ENCODE data around the gene KIAA1614.

The KIAA1614 gene

DNA sequence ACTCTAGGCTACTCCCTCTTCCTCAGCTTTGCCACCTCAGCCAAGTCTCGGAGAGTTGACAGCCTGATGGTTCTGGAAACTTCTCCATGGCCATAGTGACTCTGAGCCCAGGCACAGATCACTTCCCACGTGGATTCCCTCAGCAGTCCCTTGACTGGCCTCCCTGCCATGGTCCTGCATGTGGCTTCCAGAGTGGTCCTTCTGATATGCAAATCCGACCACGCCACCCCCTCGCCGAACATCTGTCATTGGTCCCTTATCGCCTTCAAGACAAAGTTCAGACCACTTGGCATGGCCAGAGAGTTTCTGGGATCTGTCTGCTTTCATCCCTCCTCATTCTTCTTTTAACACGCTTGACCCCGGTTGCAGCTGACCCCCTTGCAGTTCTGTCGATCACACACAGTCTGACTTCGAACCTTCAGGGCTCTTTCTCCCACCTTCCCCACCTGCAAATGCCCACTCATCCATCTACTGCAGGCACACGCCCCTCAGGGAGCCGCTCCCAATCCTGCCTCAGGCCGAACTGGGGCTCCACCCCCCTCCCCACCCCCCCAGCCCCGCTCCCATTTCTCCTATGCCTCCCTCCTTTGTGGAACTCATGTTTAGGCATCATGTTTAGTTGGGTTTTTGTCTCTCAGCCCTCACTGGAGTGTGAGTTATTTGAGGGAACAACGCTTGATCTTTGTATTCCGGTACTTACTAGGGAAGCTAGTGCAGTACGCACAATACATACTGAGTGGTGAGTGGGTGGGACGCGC is 29.0 kb downstream of the KIAA1614 start:
- TF ChIP-seq, protein P1, sequence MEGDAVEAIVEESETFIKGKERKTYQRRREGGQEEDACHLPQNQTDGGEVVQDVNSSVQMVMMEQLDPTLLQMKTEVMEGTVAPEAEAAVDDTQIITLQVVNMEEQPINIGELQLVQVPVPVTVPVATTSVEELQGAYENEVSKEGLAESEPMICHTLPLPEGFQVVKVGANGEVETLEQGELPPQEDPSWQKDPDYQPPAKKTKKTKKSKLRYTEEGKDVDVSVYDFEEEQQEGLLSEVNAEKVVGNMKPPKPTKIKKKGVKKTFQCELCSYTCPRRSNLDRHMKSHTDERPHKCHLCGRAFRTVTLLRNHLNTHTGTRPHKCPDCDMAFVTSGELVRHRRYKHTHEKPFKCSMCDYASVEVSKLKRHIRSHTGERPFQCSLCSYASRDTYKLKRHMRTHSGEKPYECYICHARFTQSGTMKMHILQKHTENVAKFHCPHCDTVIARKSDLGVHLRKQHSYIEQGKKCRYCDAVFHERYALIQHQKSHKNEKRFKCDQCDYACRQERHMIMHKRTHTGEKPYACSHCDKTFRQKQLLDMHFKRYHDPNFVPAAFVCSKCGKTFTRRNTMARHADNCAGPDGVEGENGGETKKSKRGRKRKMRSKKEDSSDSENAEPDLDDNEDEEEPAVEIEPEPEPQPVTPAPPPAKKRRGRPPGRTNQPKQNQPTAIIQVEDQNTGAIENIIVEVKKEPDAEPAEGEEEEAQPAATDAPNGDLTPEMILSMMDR (conservative IDR thresholded peaks at IDR 0.05; ENCODE audit: low read depth, low read length), result no peak
- H3K36me3 ChIP-seq (ENCODE audit: insufficient read depth), result no peaks in the 10 kb centered on the region
- H3K79me2 ChIP-seq (ENCODE audit: insufficient read depth, low read depth), result no peaks in the 10 kb centered on the region
- no peaks in the 10 kb centered on the region for H3K4me1 ChIP-seq (ENCODE audit: low read depth, poor library complexity, severe bottlenecking)
- H3K27ac ChIP-seq, result no peak overlapping the region
- H3K4me2 ChIP-seq, result no peak overlapping the region
- H2AFZ ChIP-seq (ENCODE audit: low read depth), result no peak overlapping the region
- H4K20me1 ChIP-seq (ENCODE audit: insufficient read depth), result no peaks in the 10 kb centered on the region
- no peak overlapping the region for H3K4me3 ChIP-seq (IDR thresholded peaks at IDR 0.05; ENCODE audit: insufficient read depth, low read depth, low read length)
- H3K9ac ChIP-seq, result no peak overlapping the region
- H3K27me3 ChIP-seq (ENCODE audit: insufficient read depth, low read depth), result no peaks in the 10 kb centered on the region

DNA sequence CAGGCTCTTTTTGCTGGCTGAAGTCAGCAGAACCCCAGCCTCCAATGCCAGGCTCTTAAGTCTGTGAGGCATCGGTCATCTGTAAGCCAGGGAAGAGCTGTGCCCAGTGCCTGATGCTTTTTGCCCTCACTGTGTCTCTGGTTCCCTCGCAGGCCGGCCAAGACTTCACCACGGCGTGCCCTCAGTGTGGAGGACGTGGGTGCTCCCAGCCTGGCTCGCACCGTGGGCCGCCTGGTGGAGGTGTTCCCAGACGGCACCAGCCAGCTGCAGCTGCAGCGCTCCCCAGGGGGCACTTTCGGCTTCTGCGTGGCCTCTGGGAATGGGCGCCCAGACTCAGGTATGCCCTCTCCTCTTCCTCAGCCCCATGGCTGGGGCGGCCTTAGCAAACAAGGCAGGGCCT is 32.5 kb downstream of the KIAA1614 start:
- no peaks in the 10 kb centered on the region for H3K4me1 ChIP-seq (ENCODE audit: low read depth, poor library complexity, severe bottlenecking)
- H3K36me3 ChIP-seq (ENCODE audit: insufficient read depth), result no peaks in the 10 kb centered on the region
- no peaks in the 10 kb centered on the region for H3K79me2 ChIP-seq (ENCODE audit: insufficient read depth, low read depth)
- H3K27me3 ChIP-seq (ENCODE audit: insufficient read depth, low read depth), result no peaks in the 10 kb centered on the region
- no peak overlapping the region for H3K27ac ChIP-seq
- no peak overlapping the region for H3K4me2 ChIP-seq
- no peak overlapping the region for H3K4me3 ChIP-seq (IDR thresholded peaks at IDR 0.05; ENCODE audit: insufficient read depth, low read depth, low read length)
- no peaks in the 10 kb centered on the region for H4K20me1 ChIP-seq (ENCODE audit: insufficient read depth)
- no peak overlapping the region for H3K9ac ChIP-seq
- TF ChIP-seq, protein P1 (conservative IDR thresholded peaks at IDR 0.05; ENCODE audit: low read depth, low read length), result no peak
- H2AFZ ChIP-seq (ENCODE audit: low read depth), result no peak overlapping the region

DNA sequence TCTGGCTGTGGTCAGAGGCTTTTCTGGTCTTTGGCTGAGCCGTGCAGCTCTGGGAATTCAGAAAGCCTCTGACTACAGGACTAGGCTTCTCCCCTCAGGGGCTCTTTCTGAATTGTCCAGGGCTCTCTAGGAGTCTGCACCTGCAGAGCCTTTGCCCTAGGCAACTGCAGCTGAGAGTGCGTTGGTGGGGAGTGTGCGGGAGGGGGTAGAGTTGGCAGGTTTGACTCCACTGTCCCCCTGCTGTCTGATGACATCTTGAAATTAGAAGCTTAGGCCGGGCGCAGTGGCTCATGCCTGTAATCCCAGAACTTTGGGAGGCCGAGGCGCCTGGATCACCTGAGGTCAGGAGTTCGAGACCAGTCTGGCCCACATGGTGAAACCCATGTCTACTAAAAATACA is 32.9 kb downstream of the KIAA1614 start:
- no peak overlapping the region for H2AFZ ChIP-seq (ENCODE audit: low read depth)
- H3K36me3 ChIP-seq (ENCODE audit: insufficient read depth), result no peaks in the 10 kb centered on the region
- H4K20me1 ChIP-seq (ENCODE audit: insufficient read depth), result no peaks in the 10 kb centered on the region
- no peak overlapping the region for H3K4me2 ChIP-seq
- TF ChIP-seq, protein P1 (conservative IDR thresholded peaks at IDR 0.05; ENCODE audit: low read depth, low read length), result no peak
- no peak overlapping the region for H3K9ac ChIP-seq
- no peak overlapping the region for H3K27ac ChIP-seq
- no peaks in the 10 kb centered on the region for H3K79me2 ChIP-seq (ENCODE audit: insufficient read depth, low read depth)
- no peak overlapping the region for H3K4me3 ChIP-seq (IDR thresholded peaks at IDR 0.05; ENCODE audit: insufficient read depth, low read depth, low read length)
- no peaks in the 10 kb centered on the region for H3K27me3 ChIP-seq (ENCODE audit: insufficient read depth, low read depth)
- H3K4me1 ChIP-seq (ENCODE audit: low read depth, poor library complexity, severe bottlenecking), result no peaks in the 10 kb centered on the region

DNA sequence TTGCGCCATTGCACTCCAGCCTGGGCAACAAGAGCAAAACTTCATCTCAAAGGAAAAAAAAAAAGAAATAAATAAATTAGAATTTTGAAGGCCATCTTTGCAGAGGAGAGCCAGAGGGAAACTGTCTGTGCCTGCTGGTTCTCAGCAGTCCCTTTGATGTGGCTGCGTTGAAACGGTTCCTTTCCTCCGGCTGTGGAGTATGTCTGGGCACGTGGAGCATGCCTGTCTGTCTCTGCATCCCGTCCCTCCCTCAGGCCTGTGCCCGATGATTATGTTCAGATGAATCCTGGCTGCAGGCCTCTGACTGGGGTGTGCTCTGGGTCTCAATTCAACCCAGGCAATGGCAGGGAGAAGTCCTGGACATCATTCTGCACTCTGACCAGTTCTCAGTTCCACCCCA is 33.4 kb downstream of the KIAA1614 start:
- Histone ChIP-seq H3K4me1 (ENCODE audit: low read depth, poor library complexity, severe bottlenecking) (no peaks in the 10 kb centered on the region), H4K20me1 (ENCODE audit: insufficient read depth) (no peaks in the 10 kb centered on the region), H2AFZ (ENCODE audit: low read depth) (no peak overlapping the region), H3K27me3 (ENCODE audit: insufficient read depth, low read depth) (no peaks in the 10 kb centered on the region), H3K9ac (no peak overlapping the region), H3K27ac (no peak overlapping the region), H3K36me3 (ENCODE audit: insufficient read depth) (no peaks in the 10 kb centered on the region), H3K4me2 (no peak overlapping the region), H3K4me3 (IDR thresholded peaks at IDR 0.05; ENCODE audit: insufficient read depth, low read depth, low read length) (no peak overlapping the region), H3K79me2 (ENCODE audit: insufficient read depth, low read depth) (no peaks in the 10 kb centered on the region)
- TF ChIP-seq, protein P1 (conservative IDR thresholded peaks at IDR 0.05; ENCODE audit: low read depth, low read length), result no peak

Measured in KMS-11 (cell line).